Right lobe of liver (tissue), 6 donors: ENCODE results near the gene SOS2. TPM values are rescaled to one million over a fixed set of nuclear protein-coding genes. Genes with fewer than 3 reads are reported as not detected.

Experiments used
- ATAC-seq, 4 donors: fragments of 200-7000 bp; cut with Tn5 transposase; one replicate each; pipeline ENCODE4 v1.9.1; 2020; ENCODE audit warnings: mild to moderate bottlenecking in 4 of 4, moderate library complexity in 4 of 4
- DNase-seq, 3 donors: peaks; one replicate each; pipeline ENCODE4 v3.0.0-alpha.2; 2020
- H3K27ac ChIP-seq, 3 donors: fragments of 200-600 bp; one replicate each; pipeline ENCODE4 v1.8.0; 2022
- H3K27me3 ChIP-seq, 2 donors: fragments of 200-600 bp; one replicate each; pipeline ENCODE4 v1.8.0; 2022
- H3K36me3 ChIP-seq, 4 donors: fragments of 200-600 bp; sonication (generic) in 1 of 4; one replicate each; pipeline versions ENCODE4 v1.5.1 to v1.8.0; 2017 to 2022; ENCODE audit warnings: control low read depth in 1 of 4
- H3K4me1 ChIP-seq, 4 donors: fragments of 200-600 bp; sonication (generic) in 1 of 4; one replicate each; pipeline versions ENCODE4 v1.5.1 to v1.8.0; 2017 to 2022; ENCODE audit warnings: control low read depth in 1 of 4
- H3K4me3 ChIP-seq, 3 donors: fragments of 200-600 bp; one replicate each; pipeline ENCODE4 v1.8.0; 2022
- H3K9me3 ChIP-seq, 4 donors: fragments of 200-600 bp; sonication (generic) in 1 of 4; one replicate each; pipeline versions ENCODE4 v1.5.1 to v1.8.0; 2017 to 2022; ENCODE audit warnings: control low read depth in 1 of 4
- POLR2A ChIP-seq: fragments of 450-650 bp; IDR thresholded peaks from one replicate; pipeline ENCODE4 v1.6.1; 2017; ENCODE audit warnings: antibody characterized with exemption, mild to moderate bottlenecking
- WGBS: methylation state at CpG from one replicate; pipeline ENCODE4 v1.1.6; 2018; ENCODE audit warnings: low coverage, low lambda C conversion rate; ENCODE audit not compliant: insufficient coverage; ENCODE audit errors: missing lambda C conversion rate; 5-methylcytosine and 5-hydroxymethylcytosine counted together
- intact Hi-C, 2 donors: fragments of 100-400 bp; cut with DNase I; formaldehyde crosslinking; loops; one replicate each; pipeline versions ENCODE4 v1.11.2 to v1.14.1; 2022
- total RNA-seq, 6 experiments: library from RNA; depleted of rRNA in 2 of 6; stranded (reverse); fragments of >200 nt in 2 of 6; fragmentation: NEBNext Ultra II Directional in 3 of 6; extraction: Animal tissue kit (Norgen Biotek cat#: 25700) in 3 of 6; gene quantifications; one replicate each; pipeline versions ENCODE4 v1.1.0 to v1.2.4, GENCODE V29; 2016 to 2023
- TF ChIP-seq, protein P1 (sequence below), 4 donors: fragments of 200-600 bp in 3 of 4; fragments of 450-650 bp in 1 of 4; IDR thresholded peaks; one replicate each; pipeline versions ENCODE4 v1.5.1 to v1.8.0; 2016 to 2022; ENCODE audit warnings: antibody characterized with exemption in 4 of 4, mild to moderate bottlenecking in 2 of 4
- donor health status: DM: no; HTN: yes; CAD: no.
- donor health status: DM: no; HTN: no; CAD: no.
- donor health status: DM: no; HTN: no; CAD: no.
- donor health status: DM: no; HTN: yes; CAD: no.
- donor health status: DM: no; HTN: yes; CAD: no.

Gene SOS2
- total RNA-seq, 6 experiments from 2014 or later = 9.0 to 12.4 (median 10.3) TPM

DNA sequence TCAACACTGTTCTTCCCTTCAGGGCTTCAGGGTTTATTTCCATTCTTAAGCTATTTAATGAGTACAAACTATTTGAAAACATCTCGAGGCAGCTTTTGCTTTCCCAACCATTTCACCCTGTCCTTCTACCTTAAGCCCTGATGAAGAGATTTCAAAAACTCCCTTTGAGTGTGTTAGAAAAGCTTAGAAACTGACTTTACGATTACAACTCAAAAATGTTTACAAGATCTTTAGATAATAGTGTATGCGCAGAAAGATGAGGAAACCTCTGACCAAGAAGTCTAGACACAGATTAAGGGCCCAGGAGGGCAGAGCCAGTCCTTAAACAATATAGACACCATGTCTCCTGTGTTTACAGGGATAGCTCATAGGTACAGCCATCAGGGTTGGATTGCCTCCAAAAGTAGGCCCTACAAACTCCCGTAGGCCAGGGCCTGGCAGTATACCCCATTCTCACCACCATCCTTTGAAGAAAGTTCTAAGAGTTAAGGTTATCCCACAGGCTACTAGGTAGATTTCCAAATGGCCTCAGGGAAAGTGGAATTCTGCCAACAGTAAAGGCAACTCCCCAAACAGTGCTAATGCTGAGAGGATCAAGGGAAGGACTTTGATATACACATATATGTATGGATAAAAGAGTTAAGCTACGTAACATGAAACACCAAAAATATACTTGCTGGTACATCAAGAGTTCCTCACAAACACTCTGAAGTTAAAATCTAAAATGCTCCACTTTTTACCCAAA, 11.4 kb upstream of the SOS2 start:
- TF ChIP-seq, protein P1, sequence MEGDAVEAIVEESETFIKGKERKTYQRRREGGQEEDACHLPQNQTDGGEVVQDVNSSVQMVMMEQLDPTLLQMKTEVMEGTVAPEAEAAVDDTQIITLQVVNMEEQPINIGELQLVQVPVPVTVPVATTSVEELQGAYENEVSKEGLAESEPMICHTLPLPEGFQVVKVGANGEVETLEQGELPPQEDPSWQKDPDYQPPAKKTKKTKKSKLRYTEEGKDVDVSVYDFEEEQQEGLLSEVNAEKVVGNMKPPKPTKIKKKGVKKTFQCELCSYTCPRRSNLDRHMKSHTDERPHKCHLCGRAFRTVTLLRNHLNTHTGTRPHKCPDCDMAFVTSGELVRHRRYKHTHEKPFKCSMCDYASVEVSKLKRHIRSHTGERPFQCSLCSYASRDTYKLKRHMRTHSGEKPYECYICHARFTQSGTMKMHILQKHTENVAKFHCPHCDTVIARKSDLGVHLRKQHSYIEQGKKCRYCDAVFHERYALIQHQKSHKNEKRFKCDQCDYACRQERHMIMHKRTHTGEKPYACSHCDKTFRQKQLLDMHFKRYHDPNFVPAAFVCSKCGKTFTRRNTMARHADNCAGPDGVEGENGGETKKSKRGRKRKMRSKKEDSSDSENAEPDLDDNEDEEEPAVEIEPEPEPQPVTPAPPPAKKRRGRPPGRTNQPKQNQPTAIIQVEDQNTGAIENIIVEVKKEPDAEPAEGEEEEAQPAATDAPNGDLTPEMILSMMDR (IDR thresholded peaks at IDR 0.05) = no peak
- TF ChIP-seq POLR2A = no peak
- no peaks in the 10 kb centered on the region for H3K27me3 ChIP-seq
- no peak for ATAC-seq
- H3K4me3 ChIP-seq = no peak overlapping the region
- no peak overlapping the region for H3K27ac ChIP-seq
- peaks cover 0 to 6% (median 0%) of the 10 kb centered on the region in 4 donors for H3K36me3 ChIP-seq
- WGBS = 92% methylated on average over 4 of the region's 5 CpGs
- DNase-seq = no peak
- intact Hi-C loops = no loop called here
- H3K9me3 ChIP-seq = no peaks in the 10 kb centered on the region
- no peaks in the 10 kb centered on the region for H3K4me1 ChIP-seq

DNA sequence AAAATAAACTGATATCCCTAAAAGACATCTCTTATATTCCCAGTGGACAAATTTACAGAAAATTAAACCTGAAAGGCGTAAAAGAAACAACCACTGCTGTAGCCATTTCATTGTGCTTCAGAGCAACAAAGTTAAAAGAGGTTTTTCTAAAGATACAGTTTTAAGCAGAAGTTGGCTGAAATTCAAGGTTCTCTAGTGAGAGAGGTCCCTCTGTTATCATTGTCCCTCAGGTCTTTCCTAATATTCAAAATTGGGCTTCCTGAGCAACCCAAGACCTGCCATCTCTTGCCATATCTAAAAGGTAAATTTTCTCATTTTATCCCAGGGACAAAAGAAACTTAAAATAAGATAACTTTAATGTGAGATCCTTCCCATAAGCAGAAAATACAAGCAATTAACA, 10.7 kb upstream of the SOS2 start:
- Histone ChIP-seq H3K4me3 (no peak overlapping the region), H3K4me1 (no peaks in the 10 kb centered on the region), H3K27me3 (no peaks in the 10 kb centered on the region), H3K36me3 (peaks cover 0 to 6% (median 0%) of the 10 kb centered on the region in 4 donors), H3K27ac (no peak overlapping the region), H3K9me3 (no peaks in the 10 kb centered on the region)
- WGBS = 100% methylated on average over 1 of the region's 1 CpG
- no peak for DNase-seq
- no peak for ATAC-seq
- no peak for TF ChIP-seq POLR2A
- TF ChIP-seq, protein P1 (IDR thresholded peaks at IDR 0.05) = no peak
- intact Hi-C loops = no loop called here

DNA sequence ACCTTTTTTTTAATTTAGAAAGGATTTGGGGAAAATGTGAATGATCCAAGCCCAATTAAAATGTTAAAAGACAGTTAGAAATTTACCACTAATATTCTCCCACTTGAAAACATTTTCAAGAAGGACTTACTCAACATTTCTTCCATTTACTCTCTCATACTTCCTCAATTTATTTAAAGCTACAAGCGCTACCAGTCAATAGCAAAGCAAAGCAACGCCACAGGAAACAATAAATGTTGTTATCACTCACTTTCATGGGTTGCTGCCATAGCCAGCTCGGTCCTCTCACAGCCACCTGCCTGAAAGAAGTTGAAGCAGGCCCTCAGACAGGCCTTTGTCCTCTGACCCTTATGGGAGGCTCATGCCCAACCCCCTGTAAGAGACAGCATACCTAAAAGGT, 6.0 kb upstream of the SOS2 start:
- Histone ChIP-seq H3K4me3 (no peak overlapping the region), H3K27me3 (no peaks in the 10 kb centered on the region), H3K36me3 (no peaks in the 10 kb centered on the region), H3K4me1 (no peaks in the 10 kb centered on the region), H3K9me3 (no peaks in the 10 kb centered on the region), H3K27ac (no peak overlapping the region)
- DNase-seq (no peak), ATAC-seq (peak in 1 of 4 donors; percentile 12)
- TF ChIP-seq POLR2A = no peak
- TF ChIP-seq, protein P1 (IDR thresholded peaks at IDR 0.05) = no peak
- 37% methylated on average over 3 of the region's 3 CpGs for WGBS
- intact Hi-C loops = no loop called here

DNA sequence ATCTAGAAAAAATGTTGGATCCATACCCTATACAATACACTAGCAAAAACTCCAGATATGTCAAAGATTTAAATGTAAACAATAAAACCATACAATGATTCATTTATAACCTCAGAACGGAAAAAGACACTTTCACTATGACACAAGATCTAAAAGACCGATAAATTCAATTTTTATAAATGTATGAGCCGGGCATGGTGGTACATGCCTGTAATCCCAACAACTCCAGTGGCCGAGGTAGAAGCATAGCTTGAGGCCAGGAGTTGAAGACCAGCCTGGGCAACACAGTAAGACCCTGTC, 2.5 kb upstream of the SOS2 start:
- H3K4me3 ChIP-seq = no peak overlapping the region
- intact Hi-C loops = no loop called here
- no peak for ATAC-seq
- peaks cover 0 to 12% (median 6%) of the 10 kb centered on the region in 4 donors for H3K4me1 ChIP-seq
- 96% methylated on average over 4 of the region's 4 CpGs for WGBS
- H3K36me3 ChIP-seq = no peaks in the 10 kb centered on the region
- H3K27me3 ChIP-seq = no peaks in the 10 kb centered on the region
- TF ChIP-seq, protein P1 (IDR thresholded peaks at IDR 0.05) = no peak
- no peak for TF ChIP-seq POLR2A
- DNase-seq = no peak
- no peaks in the 10 kb centered on the region for H3K9me3 ChIP-seq
- H3K27ac ChIP-seq = no peak overlapping the region
